OCI-LY7 (cell line): ENCODE measurements around the gene INSL3. TPM values are rescaled to one million over a fixed set of nuclear protein-coding genes. Genes with fewer than 3 reads are reported as not detected.
"Not testable (repeated sequence)": the region's sequence is repeated elsewhere in the genome, so short reads cannot be mapped to it uniquely, and the experiment has no call there.

Experiments
- BruUV-seq: library from RNA; stranded (reverse); fragments of 400-500 nt; replicated peaks from 2 replicates; lab custom pipeline; 2021; lab: Mats Ljungman, UMichigan
- CTCF ChIA-PET: fragments of 300-600 bp; sonication (Branson Sonifier 250); formaldehyde crosslinking; loops from one replicate; lab custom pipeline; 2022; ENCODE audit warnings: antibody characterized with exemption; ENCODE audit not compliant: unreplicated experiment; lab: Charles Lee
- POLR2A ChIA-PET: fragments of 300-600 bp; sonication (Branson Sonifier 250); formaldehyde crosslinking; loops from one replicate; lab custom pipeline; 2022; ENCODE audit warnings: antibody characterized with exemption; lab: Charles Lee
- DNase-seq: peaks from one replicate; pipeline ENCODE4 v3.0.0-alpha.2; 2015; ENCODE audit warnings: low spot score
- H2AFZ ChIP-seq: fragments of 200-600 bp; sonication (generic), shearing (Covaris generic); 2 replicates; pipeline ENCODE4 v1.6.1; 2014; ENCODE audit warnings: mild to moderate bottlenecking, antibody characterized with exemption, low read length, moderate library complexity
- H3K27ac ChIP-seq: fragments of 200-600 bp; sonication (generic); 2 replicates; pipeline ENCODE4 v1.5.1; 2014; ENCODE audit warnings: mixed run types, low read depth, mild to moderate bottlenecking, moderate library complexity, low read length, inconsistent platforms; ENCODE audit not compliant: poor library complexity, severe bottlenecking
- H3K36me3 ChIP-seq: fragments of 200-600 bp; sonication (generic); 2 replicates; pipeline ENCODE4 v1.6.1; 2014; ENCODE audit warnings: mild to moderate bottlenecking, antibody characterized with exemption, low read length, moderate library complexity, mixed read lengths; ENCODE audit not compliant: insufficient read depth
- H3K4me1 ChIP-seq: fragments of 200-600 bp; sonication (generic); 2 replicates; pipeline ENCODE4 v1.5.1; 2014; ENCODE audit warnings: mild to moderate bottlenecking, low read length; ENCODE audit not compliant: insufficient read depth, poor library complexity, severe bottlenecking
- H3K4me2 ChIP-seq: fragments of 200-600 bp; sonication (generic); 2 replicates; pipeline ENCODE4 v1.6.1; 2014; ENCODE audit warnings: mild to moderate bottlenecking, low read length
- H3K4me3 ChIP-seq: fragments of 200-600 bp; sonication (generic); 2 replicates; pipeline ENCODE4 v1.5.1; 2014; ENCODE audit warnings: mild to moderate bottlenecking, low read depth, low read length; ENCODE audit not compliant: poor library complexity, severe bottlenecking
- H3K79me2 ChIP-seq: fragments of 200-600 bp; sonication (generic); 2 replicates; pipeline ENCODE4 v1.6.1; 2016; ENCODE audit warnings: low read depth, mild to moderate bottlenecking, low read length, moderate library complexity, mixed read lengths; ENCODE audit not compliant: insufficient read depth
- H3K9me2 ChIP-seq: fragments of 200-600 bp; sonication (generic); 2 replicates; pipeline ENCODE4 v1.6.1; 2016; ENCODE audit warnings: mild to moderate bottlenecking, low read length, mixed read lengths; ENCODE audit not compliant: insufficient read depth
- H3K9me3 ChIP-seq: fragments of 200-600 bp; sonication (generic); 2 replicates; pipeline ENCODE4 v1.6.1; 2014; ENCODE audit warnings: mild to moderate bottlenecking, mixed run types, low read length, mixed read lengths
- H4K20me1 ChIP-seq: fragments of 200-600 bp; sonication (generic); 2 replicates; pipeline ENCODE4 v1.6.1; 2014; ENCODE audit warnings: mild to moderate bottlenecking, antibody characterized with exemption, low read length, moderate library complexity, mixed read lengths; ENCODE audit not compliant: insufficient read depth
- CTCF ChIP-seq: fragments of 200-600 bp; sonication (generic); conservative IDR thresholded peaks from 2 replicates; pipeline ENCODE4 v1.5.1; 2014; ENCODE audit warnings: mild to moderate bottlenecking, antibody characterized with exemption, low read length, moderate library complexity, mixed read lengths
- EZH2phosphoT487 ChIP-seq: fragments of 200-600 bp; sonication (generic); IDR thresholded peaks from 2 replicates; pipeline ENCODE4 v1.6.1; 2018; ENCODE audit warnings: low read depth, borderline replicate concordance, mild to moderate bottlenecking, mixed run types, antibody characterized with exemption, low read length, moderate library complexity, mixed read lengths
- intact Hi-C: fragments of 100-400 bp; cut with micrococcal nuclease; formaldehyde crosslinking; loops from one replicate; pipeline ENCODE4 v1.10.0; 2022; ENCODE audit not compliant: unreplicated experiment
- total RNA-seq, 2 experiments: library from RNA; depleted of rRNA in 1 of 2; stranded (reverse); fragments of >200 nt in 1 of 2; shearing (Covaris generic) in 1 of 2; gene quantifications; 2 replicates each; pipeline ENCODE4 v1.2.3, GENCODE V29; 2014 to 2022

Gene INSL3
- total RNA-seq, 2 experiments from 2014 or later: 0.25 to 0.38 TPM

- Histone ChIP-seq H3K27ac (no peak overlapping the region), H3K79me2 (no peaks in the 10 kb centered on the region), H3K4me2 (no peak overlapping the region), H4K20me1 (no peaks in the 10 kb centered on the region), H2AFZ (no peak overlapping the region), H3K9me2 (no peaks in the 10 kb centered on the region), H3K9me3 (no peaks in the 10 kb centered on the region), H3K4me1 (no peaks in the 10 kb centered on the region), H3K36me3 (no peaks in the 10 kb centered on the region), H3K4me3 (no peak overlapping the region)
- no peak for DNase-seq
- intact Hi-C loops: no loop called here
- BruUV-seq: no TSS peak
- POLR2A ChIA-PET: interaction anchor here (0.6 to 0.7 kb wide), 2 partner anchors 136 to 361 kb away, joined by 3 to 4 read pairs; no protein-coding TSS in a partner anchor
- CTCF ChIA-PET: no interaction called here
- TF ChIP-seq EZH2phosphoT487 (no peak), CTCF (no peak)
These were observed 17.9 kb downstream of the INSL3 start for GRCh38 chr19:17803264-17803896.

GRCh38 chr19:17802137-17802858, 19.0 kb downstream of the INSL3 start:
- TF ChIP-seq EZH2phosphoT487: no peak
- no peak for TF ChIP-seq CTCF
- POLR2A ChIA-PET: interaction anchor here (0.6 to 0.7 kb wide), 2 partner anchors 68 to 288 kb away, joined by 3 to 4 read pairs; no protein-coding TSS in a partner anchor
- no peak for DNase-seq
- Histone ChIP-seq H3K9me3 (no peaks in the 10 kb centered on the region), H3K27ac (no peak overlapping the region), H3K4me3 (no peak overlapping the region), H3K4me2 (no peak overlapping the region), H3K4me1 (no peaks in the 10 kb centered on the region), H3K9me2 (no peaks in the 10 kb centered on the region), H4K20me1 (no peaks in the 10 kb centered on the region), H3K36me3 (no peaks in the 10 kb centered on the region), H3K79me2 (no peaks in the 10 kb centered on the region), H2AFZ (no peak overlapping the region)
- BruUV-seq: no TSS peak
- intact Hi-C loops: no loop called here
- CTCF ChIA-PET: no interaction called here

- BruUV-seq, H3K4me1 ChIP-seq, H3K4me2 ChIP-seq, H3K9me3 ChIP-seq, DNase-seq, intact Hi-C loops, H3K9me2 ChIP-seq, H4K20me1 ChIP-seq, H3K79me2 ChIP-seq, H2AFZ ChIP-seq, H3K27ac ChIP-seq, H3K36me3 ChIP-seq, H3K4me3 ChIP-seq: not testable (repeated sequence)
- POLR2A ChIA-PET: interaction anchor here (0.7 kb wide), 1 partner anchor 112 kb away, joined by 4 read pairs; no protein-coding TSS in a partner anchor
- CTCF ChIA-PET: interaction anchor here (0.6 kb wide), 2 partner anchors 46 to 109 kb away, joined by 3 to 4 read pairs; no protein-coding TSS in a partner anchor
These were observed 22.7 kb downstream of the INSL3 start for GRCh38 chr19:17798599-17798998.
